Measurements from ENCODE around the gene DVL2.

Gene DVL2

GRCh38 chr17:7203391-7203790 is 30.9 kb downstream of the DVL2 start:
- no peak for TF ChIP-seq PPARA (CRISPR knock-in tag; IDR thresholded peaks at IDR 0.05; ENCODE audit: borderline replicate concordance)
- no peak for TF ChIP-seq GLIS3 (CRISPR knock-in tag; IDR thresholded peaks at IDR 0.05)
- no peak for TF ChIP-seq CSRNP3 (CRISPR knock-in tag; IDR thresholded peaks at IDR 0.05)
- no peak for TF ChIP-seq ZNF8 (CRISPR knock-in tag; IDR thresholded peaks at IDR 0.05)
- TF ChIP-seq ISL1 (CRISPR knock-in tag; IDR thresholded peaks at IDR 0.05), result no peak
- no peak for TF ChIP-seq ARNTL (CRISPR knock-in tag; IDR thresholded peaks at IDR 0.05; ENCODE audit: borderline replicate concordance, low read depth)
- TF ChIP-seq SNAI2 (CRISPR knock-in tag; IDR thresholded peaks at IDR 0.05), result no peak
- no peak for TF ChIP-seq BACH2 (CRISPR knock-in tag; IDR thresholded peaks at IDR 0.05; ENCODE audit: borderline replicate concordance)
- no peak for TF ChIP-seq CREB5 (CRISPR knock-in tag; IDR thresholded peaks at IDR 0.05; ENCODE audit: low read depth)
- no peak for TF ChIP-seq OSR1 (CRISPR knock-in tag; IDR thresholded peaks at IDR 0.05)
- TF ChIP-seq ZNF565 (CRISPR knock-in tag; conservative IDR thresholded peaks at IDR 0.05; ENCODE audit: low read depth), result no peak
- no peak for TF ChIP-seq POU6F1 (CRISPR knock-in tag; IDR thresholded peaks at IDR 0.05; ENCODE audit: borderline replicate concordance, low read depth)
- TF ChIP-seq ZC3H10 (CRISPR knock-in tag; IDR thresholded peaks at IDR 0.05), result no peak
- TF ChIP-seq PATZ1 (CRISPR knock-in tag; IDR thresholded peaks at IDR 0.05; ENCODE audit: borderline replicate concordance), result no peak
- TF ChIP-seq ZFP3 (CRISPR knock-in tag; IDR thresholded peaks at IDR 0.05), result no peak
- TF ChIP-seq RARB (CRISPR knock-in tag; IDR thresholded peaks at IDR 0.05), result no peak
- TF ChIP-seq TCF4 (CRISPR knock-in tag; IDR thresholded peaks at IDR 0.05; ENCODE audit: borderline replicate concordance), result no peak
- TF ChIP-seq ESRRG (CRISPR knock-in tag; IDR thresholded peaks at IDR 0.05), result no peak
- no peak for TF ChIP-seq ZFP30 (CRISPR knock-in tag; IDR thresholded peaks at IDR 0.05)
- ATAC-seq, result no peak

GRCh38 chr17:7196651-7197401 is 37.5 kb downstream of the DVL2 start:
- no peak for TF ChIP-seq CREB5 (CRISPR knock-in tag; IDR thresholded peaks at IDR 0.05; ENCODE audit: low read depth)
- TF ChIP-seq ZNF565 (CRISPR knock-in tag; conservative IDR thresholded peaks at IDR 0.05; ENCODE audit: low read depth), result no peak
- no peak for TF ChIP-seq SNAI2 (CRISPR knock-in tag; IDR thresholded peaks at IDR 0.05)
- TF ChIP-seq OSR1 (CRISPR knock-in tag; IDR thresholded peaks at IDR 0.05), result no peak
- TF ChIP-seq CSRNP3 (CRISPR knock-in tag; IDR thresholded peaks at IDR 0.05), result no peak
- no peak for TF ChIP-seq POU6F1 (CRISPR knock-in tag; IDR thresholded peaks at IDR 0.05; ENCODE audit: borderline replicate concordance, low read depth)
- no peak for TF ChIP-seq PPARA (CRISPR knock-in tag; IDR thresholded peaks at IDR 0.05; ENCODE audit: borderline replicate concordance)
- no peak for TF ChIP-seq ARNTL (CRISPR knock-in tag; IDR thresholded peaks at IDR 0.05; ENCODE audit: borderline replicate concordance, low read depth)
- no peak for TF ChIP-seq ISL1 (CRISPR knock-in tag; IDR thresholded peaks at IDR 0.05)
- no peak for TF ChIP-seq BACH2 (CRISPR knock-in tag; IDR thresholded peaks at IDR 0.05; ENCODE audit: borderline replicate concordance)
- TF ChIP-seq ZNF70 (CRISPR knock-in tag; IDR thresholded peaks at IDR 0.05), result no peak
- TF ChIP-seq ZNF8 (CRISPR knock-in tag; IDR thresholded peaks at IDR 0.05), result no peak
- no peak for TF ChIP-seq TCF4 (CRISPR knock-in tag; IDR thresholded peaks at IDR 0.05; ENCODE audit: borderline replicate concordance)
- ATAC-seq, result no peak
